NCI-H1694 treated with DMSO at 0.1 percent for 48 hours (cell line): ENCODE results near the gene TICAM1.
"Not testable (repeated sequence)": the region's sequence is repeated elsewhere in the genome, so short reads cannot be mapped to it uniquely, and the experiment has no call there.

Experiments used
- DNase-seq: peaks from one replicate; lab custom pipeline; 2025; lab: John Stamatoyannopoulos, UW

The TICAM1 gene

DNA sequence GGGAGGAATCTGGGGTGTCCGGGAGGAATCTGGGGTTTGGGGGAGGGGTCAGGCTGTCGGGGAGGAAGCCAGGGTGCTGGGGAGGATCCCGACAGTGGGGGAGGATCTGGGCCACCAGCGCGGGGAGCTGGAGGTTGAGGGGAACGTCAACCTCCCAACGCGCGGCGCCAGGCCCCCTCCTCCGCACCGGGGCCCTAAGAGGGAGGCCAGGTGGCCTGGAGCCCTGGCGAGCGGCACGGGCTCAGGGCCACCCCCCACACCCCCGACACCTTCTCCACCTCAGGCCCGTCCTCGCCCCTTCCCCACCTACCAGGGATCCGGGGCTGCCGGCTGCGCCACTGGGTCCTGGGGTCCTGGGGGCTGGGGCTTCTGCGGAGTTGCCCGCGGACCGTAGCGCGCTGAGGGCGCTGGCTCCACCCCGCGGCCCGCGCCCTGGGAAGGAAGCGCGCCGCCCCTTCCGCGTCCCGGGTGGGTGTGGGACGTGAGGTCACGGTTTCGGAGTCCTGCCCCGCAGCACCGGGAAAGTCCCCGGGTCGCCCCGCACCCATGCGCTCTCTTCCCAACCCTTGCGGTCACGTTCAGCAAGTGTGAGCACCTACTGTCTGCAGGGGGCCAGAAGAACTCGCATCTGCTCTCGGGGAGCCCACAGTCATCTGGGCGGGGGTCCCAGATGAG is at the start of gene TICAM1:
Gene TICAM1 (minus strand): TSS at position 409 of the 675 bp plus-strand sequence. CDS start 13,335 bp downstream, outside the sequence.
- DNase-seq = no peak

DNA sequence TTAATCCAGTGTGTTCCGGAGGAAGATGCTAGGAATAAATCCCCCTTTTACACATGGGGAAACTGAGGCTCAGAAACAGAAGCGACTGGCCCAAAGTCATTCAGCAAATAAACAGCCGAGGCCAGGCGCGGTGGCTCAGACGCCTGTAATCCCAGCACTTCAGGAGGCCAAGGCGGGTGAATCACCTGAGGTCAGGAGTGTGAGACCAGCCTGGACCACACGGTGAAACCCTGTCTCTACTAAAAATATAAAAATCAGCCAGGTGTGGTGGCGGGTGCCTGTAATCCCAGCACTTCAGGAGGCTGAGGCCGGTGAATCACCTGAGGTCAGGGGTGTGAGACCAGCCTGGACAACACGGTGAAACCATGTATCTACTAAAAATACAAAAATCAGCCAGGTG is 47.5 kb upstream of the TICAM1 start:
- DNase-seq = no peak

DNA sequence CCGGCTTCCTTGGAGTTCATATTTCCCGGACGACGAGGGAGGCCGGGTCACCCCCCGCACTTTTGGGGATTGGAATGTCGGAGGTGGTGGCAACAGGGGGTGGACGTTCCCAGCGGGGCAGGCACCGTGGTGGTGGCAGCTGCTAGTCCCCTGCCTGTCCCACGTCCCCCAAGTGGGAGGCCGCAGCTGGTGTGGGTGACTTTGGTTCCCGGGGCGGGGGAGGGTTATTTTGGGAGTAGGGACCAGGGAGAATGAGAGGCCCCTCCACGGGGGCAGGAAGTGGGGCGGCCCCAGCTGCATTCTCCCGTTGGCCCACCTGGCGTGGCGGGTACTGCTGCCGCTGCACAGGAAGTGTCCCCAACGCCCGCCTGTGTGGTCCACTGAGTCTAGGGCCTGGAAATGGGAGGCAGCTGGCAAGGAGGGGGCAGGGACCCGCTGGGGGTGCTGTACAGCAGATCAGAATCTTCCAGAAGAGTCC is 47.0 kb upstream of the TICAM1 start:
- no peak for DNase-seq

DNA sequence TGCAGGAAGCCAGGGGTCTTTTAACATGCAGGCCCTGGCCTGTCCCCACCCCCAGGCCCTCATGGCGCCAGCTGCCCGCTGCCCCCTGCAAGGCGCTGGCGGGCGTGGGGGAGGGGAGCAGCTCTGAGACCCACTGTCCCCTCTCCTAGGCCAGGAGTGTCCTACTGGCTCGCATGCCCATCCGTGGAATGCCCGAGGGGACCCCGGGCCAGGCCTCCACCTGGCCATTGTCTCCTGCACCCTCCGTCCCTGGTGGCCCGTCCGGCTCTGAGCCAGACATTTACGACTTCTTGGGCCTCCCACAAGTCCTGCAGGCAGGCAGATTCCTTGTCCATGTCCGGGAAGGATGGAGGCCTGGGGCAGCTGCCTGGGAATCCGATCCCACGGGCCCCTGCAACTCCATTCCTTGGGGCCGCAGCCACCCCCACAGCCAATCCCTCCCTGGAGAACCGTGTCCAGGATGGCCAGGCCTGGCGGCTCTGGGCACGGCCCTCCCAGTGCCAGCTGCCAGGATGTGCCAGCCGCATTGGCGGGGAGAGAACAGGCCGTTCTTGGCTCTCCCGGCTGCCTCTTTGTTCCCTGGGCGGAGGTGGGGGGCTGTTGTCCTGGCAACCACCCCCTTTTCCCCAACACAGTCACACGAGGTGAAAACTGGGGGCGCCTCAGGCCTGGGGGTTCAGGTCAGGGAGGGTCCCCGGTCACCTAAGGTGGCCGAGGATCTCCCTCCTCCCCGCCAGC is 46.4 kb upstream of the TICAM1 start:
- DNase-seq = no peak

DNA sequence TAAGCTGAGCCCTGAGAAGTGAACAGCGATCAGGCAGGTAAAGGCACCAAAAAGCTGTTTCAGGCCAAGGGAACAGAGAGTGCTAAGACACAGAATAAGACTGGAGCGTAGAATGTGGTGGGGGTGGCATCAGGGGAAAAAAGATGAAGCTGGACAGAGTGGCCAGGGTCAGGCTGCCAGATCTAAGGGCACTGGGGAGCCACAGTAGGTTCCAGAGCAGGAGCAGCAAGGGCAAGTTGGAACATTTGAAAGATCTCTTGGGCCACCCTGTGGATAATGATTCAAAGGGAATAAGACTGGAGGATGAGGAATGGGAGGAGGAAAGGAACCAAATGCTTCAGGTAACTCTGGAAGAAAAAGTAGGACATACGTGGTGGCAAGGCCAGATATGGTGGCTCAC is 42.4 kb upstream of the TICAM1 start:
- DNase-seq = no peak

DNA sequence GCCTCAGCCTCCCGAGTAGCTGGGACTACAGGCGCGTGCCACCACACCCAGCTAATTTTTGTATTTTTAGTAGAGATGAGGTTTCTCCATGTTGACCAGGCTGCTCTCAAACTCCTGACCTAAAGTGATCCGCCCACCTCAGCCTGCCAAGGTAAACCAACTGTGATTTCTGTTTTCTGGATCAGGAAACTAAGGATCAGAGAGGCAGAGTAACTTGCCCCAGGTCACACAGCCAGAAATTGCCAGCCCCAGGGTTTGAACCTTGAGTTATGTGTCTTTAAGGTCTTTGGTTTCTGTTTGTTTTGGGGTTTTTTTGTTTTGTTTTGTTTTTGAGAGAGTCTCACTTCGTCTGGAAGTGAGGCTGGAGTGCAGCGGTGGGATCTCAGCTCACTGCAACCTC is 40.2 kb upstream of the TICAM1 start:
- DNase-seq = no peak

DNA sequence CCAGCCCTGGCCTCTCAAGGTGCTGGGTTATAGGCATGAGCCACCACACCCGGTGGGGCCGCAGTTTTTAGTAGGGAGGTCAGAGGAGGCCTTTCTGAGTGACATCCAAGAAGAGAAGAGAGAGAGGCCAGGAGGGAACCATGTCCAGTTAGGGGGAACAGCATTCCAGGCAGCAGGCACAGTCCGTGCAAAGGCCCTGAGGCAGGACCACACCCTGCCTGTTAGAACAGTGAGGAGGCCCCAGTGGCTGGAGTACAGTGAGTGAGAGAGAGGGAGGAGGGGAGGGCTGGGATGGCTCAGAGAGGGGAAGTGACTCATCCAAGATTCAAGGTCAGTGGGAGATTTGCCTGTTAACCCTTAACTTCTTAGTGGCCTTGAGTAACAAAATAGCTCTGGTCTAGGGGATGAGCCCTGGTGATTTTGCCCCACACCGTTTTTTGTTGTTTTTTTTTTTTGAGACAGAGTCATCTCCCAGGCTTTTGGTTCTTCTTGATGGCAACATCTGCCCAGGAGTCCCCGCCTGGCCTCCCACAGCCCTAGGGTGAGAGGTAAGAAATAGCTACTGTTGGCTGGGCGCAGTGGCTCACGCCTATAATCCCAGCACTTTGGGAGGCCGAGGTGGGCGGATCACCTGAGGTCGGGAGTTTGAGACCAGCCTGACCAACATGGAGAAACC is 38.7 kb upstream of the TICAM1 start:
- no peak for DNase-seq

DNA sequence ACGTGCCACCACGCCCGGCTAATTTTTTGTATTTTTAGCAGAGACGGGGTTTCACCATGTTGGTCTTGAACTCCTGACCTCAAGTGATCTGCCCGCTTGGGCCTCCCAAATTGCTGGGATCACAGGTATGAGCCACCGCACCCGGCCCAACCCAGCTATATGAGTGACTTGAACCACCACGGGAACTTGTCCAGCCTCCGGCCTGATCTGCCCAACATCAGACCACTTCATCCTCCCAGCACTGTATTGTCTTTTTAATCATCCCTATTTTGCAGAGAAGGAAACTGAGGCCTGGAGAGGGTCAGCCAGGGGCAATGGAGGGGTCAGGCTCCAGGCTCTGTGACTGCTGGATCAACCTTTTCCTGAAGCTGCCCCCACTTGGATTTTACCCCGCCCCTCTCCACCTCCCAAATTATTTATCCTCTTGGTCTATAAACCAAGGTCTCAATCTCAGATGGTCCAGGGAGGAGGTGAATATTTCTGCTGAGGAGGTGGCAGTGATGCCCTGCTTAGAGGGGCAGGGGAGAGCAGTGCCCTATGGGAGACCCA is 36.8 kb upstream of the TICAM1 start:
- DNase-seq = no peak

DNA sequence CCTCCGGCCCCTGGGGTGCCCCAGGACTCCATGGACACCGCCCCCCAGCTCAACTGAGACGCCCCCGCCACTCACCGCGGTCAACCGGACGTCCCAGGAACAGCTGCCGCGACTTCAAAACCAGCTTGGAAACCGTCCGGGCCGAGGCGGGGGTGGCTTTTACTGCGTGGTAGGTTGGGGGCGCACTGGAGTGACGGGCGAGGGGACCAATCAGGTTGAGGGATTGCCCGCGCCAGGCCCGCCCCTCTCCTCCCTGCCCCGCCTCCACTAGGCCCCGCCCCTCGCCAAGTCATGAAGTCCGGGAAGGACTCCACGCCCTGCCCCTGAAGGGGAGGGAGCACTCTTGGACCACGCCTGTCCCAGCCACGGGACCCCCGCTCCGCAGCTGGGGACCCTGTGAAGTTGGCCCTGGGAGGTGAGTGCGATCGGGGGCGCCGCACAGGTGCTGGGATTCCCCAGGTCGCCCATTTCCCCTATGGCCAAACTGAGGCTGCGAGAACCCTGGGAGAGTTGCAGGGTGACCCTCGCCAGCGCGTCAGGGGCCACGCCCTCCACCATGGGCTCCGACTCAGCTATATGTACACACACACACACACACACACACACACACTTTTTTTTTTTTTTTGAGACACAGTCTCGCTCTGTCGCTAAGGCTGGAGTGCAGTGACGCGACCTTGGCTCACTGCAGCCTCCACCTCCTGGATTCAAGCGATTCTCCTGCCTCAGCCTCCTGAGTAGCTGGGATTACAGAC is 36.2 kb upstream of the TICAM1 start, which contains the start of gene PLIN3:
Gene PLIN3 (minus strand): TSS at position 134 of the 752 bp plus-strand sequence. CDS start 6,273 bp downstream, outside the sequence.
- DNase-seq = no peak

DNA sequence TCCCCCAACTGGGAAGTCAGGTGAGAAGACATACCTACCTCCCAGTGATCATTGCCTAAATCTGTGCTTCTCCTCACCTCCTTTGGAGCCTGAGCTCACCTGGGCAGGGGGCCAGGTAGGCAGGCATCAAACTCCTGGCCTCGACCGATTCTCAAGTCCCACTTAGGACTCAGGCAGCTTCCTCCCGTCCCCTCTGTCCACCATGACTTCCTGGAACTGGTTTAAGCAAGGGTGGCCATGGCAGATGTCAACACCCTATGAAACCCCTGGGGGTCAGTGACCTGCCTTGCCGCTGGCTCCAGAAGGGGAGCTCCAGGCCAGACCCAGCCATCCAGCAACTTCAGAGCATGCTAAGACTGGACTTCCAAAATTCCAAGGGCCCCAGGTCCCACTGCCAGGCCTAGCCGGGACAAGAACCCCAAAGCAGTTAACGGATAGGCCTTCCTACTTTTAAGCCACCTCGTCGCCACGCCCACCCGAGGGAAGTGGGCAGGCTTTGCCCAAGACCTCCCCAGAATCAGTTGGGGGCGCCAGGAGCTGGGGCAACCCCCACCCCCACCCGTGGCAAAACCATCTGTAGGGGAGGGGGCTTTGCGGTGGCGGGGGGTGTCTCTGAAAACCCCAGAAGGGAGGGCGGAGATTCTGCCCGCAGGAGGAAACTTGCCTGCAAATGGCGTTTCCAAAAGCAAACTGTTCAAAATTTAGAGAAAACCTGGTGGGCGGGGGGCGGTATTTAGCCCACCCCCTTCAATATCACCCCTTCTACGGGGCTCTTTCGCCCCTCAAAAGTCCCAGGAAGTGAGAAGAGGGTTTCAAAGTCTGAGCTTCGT is 35.3 kb upstream of the TICAM1 start:
- no peak for DNase-seq

DNA sequence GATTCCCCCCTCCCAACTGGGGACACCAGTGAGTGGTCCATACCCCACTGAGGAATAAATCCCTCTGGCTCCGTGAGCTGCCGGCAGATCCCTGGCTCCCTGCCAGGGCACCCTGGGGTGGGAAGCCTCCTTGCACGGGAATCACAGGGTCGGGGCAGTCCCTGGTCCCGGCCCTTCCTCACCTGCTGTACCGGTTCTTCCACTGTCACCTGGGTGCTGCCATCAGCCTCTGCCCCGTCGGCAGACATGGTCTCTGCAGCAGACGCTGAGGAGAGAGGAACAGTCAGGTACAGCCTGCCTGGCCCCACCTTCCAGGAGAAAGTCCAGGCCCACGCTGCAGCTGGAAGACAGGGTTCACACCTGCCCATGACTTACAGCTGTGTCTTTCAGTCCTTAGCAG is 29.6 kb upstream of the TICAM1 start:
- no peak for DNase-seq

DNA sequence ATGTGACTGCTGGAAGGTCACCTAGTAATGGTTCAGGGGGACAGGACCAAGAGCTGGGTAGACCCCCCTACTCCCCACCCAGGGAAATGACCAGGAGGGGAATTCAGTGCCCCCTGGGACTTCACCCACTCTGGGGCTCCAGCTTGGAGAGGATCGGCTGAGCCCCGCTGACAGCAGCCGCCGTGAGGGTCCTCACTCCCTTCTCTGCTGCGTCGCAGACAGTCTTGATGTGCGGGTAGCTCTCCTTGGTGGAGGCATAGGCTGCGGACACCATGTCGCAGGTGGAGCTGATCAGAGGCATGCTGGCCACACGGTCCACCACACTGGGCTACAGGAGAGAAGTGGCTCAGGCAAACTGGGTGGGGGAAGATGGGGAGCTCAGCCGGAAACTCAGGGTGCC is 28.2 kb upstream of the TICAM1 start:
- DNase-seq = no peak

DNA sequence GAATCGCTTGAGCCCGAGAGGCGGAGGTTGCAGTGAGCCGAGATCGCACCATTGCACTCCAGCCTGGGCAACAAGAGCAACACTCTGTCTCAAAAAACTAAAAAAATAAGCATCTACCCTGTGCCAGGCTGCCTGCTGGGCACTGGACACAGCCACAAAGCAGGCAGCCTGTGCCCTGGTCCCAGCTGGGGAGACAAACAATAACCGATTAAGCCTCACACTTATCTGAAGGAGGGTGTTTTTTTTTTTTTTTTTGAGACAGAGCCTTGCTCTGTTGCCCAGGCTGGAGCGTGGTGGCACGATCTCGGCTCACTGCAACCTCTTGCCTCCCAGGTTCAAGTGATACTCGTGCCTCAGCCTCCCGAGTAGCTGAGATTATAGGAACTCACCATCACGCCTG is 25.0 kb upstream of the TICAM1 start:
- DNase-seq = not testable (repeated sequence)

DNA sequence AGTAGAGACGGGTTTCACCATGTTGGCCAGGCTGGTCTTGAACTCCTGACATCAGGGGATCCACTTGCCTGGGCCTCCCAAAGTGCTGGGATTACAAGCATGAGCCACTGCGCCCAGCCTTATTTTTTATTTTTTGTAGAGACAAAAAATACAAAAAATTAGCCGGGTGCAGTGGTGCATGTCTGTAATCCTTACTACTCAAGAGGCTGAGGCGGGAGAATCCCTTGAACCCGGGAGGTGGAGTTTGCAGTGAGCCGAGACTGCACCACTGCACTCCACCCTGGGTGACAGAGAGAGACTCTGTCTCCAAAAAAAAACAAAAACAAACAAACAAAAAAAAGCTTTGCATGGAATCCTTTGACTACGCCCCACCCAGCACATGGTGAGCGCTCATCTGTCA is 22.0 kb upstream of the TICAM1 start:
- not testable (repeated sequence) for DNase-seq

DNA sequence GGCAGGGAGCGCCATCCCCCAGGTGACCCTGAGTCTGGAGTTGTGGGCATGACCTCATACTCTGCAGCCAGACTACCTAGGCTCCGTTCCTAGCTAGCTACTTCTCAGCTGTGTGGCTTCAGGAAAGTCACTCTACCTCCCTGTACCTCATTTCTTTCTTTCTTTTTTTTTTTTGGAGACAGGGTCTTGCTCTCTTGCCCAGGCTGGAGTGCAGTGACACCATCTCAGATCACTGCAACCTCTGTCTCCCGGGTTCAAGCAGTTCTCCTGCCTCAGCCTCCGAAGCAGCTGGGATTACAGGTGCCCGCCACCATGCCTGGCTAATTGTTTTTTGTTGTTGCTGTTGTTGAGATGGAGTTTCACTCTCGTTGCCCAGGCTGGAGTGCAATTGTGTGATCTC is 21.0 kb upstream of the TICAM1 start:
- DNase-seq = no peak

DNA sequence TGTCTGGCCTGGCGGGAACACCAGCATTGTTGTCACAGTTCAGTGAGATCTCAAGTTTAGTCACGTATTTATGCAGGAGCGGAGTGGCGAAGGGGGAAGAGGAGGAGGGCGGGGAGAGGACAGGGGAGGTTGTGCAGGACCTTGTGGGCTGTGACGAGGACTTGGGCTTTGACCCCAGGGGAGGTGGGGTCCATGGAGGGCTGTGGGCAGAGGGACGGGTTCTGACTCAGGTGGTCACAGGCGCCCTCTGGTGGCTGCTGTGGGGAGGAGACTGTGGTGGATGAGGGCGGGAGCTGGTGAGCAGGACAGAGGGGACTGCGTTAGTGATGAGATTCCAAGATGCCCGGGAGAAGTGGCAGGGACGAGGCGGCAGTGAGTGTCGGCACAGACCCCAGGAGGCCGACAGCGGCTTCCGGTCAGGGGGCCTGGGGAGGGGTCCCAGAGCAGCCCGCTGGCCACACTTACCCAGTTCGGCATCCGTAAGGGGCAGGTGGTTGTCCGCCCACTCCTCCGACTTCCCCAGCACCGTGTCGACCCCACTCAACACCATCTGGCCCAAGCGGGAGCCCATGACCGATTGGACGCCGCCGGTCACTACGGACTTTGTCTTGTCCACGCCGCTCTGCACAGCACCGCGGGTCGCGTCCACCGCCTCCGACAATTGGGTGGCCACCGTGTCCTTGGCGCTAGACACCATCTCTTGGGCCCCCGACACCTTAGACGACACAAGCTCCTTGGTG is 20.2 kb upstream of the TICAM1 start:
- DNase-seq = no peak

DNA sequence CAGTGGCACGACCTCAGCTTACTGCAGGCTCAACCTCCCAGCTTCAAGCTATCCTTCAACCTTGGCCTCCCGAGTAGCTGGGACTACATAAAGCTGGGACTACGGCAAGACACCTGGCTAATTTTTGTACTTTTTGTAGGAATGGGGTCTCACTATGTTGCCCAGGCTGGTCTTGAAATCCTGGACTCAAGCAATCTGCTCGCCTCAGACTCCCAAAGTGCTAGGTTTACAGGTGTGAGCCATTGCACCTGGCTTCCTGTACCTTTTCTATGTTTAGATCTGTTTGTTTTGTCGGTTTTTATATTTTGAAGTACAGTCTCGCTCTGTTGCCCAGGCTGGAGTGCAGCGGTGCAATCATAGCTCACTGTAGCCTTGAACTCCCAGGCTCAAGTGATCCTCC is 17.5 kb upstream of the TICAM1 start:
- no peak for DNase-seq

DNA sequence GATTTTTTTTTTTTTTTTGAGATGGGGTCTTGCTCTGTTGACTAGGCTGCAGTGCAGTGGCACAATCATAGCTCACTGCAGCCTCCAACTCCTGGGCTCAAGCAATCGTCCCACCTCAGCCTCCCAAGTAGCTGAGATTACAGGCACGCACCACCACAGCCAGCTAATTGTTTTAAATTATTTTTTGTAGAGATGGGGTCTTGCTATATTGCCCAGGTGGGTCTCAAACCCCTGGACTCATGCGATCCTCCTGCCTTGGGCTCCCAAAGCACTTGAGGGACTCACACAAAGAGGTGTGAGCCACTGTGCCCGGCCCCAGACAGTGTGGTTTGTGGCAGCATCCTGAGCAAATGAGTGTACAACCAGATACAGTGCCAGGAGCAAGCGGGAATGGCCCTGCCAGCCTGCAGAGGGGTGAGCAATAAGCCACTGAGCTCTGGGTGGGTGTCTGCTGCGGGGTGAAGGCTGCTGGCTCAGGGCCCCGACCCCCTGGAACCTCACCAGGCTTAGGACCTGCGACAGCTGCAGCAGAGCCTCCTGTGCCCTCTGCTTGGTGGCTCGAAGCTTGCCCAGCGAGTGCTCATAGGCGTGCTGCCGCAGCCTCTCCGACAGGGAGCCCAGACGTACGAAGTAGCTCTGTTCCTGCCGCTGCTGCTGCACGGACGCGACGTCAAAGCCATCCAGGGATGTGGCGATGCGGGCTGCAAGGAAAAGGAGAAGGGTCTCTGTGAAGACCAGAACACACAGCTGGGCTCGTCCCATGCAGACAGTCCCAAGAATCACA is 15.9 kb upstream of the TICAM1 start:
- no peak for DNase-seq

DNA sequence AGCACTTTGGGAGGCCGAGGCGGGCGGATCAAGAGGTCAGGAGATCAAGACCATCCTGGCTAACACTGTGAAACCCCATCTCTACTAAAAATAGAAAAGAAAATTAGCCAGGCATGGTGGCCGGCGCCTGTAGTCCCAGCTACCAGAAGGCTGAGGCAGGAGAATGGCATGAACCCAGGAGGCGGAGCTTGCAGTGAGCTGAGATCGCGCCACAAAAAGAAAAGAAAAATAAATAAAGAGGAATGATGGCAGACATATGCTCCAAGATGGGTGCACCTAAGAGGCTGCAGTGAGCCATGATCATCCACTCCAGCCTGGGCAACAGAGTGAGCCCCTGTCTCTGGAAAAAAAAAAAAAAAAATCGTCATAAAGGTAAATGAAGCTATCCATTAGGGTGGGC is 14.5 kb upstream of the TICAM1 start:
- not testable (repeated sequence) for DNase-seq
